ENCODE data around the gene SIM2. TPM values are rescaled to one million over a fixed set of nuclear protein-coding genes. Genes with fewer than 3 reads are reported as not detected.

The SIM2 gene
- total and polyA plus RNA-seq, 2 experiments from 2014 or later: 0.16 to 0.49 TPM

DNA sequence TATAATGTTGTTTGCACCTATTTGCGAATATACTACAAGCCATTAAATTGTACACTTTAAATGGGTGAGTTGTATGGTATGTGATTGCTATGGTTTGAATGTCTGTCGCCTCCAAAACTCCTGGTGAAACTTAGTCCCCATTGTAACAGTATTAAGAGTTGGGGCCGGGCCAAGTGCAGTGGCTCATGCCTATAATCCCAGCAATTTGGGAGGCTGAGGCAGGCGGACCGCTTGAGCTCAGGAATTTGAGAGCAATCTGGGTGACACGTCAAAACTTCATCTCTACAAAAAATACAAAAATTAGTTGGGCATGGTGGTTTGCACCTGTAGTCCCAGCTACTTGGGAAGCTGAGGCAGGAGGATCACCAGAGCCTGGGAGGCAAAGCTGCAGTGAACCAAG, 12.0 kb upstream of the SIM2 start:
- Histone ChIP-seq H4K20me1 (replicated peaks; ENCODE audit: insufficient read depth) (peaks cover 1% of the 10 kb centered on the region; the same call in 1 of the 2 replicates), H3K4me3 (no peak overlapping the region), H3K36me3 (ENCODE audit: insufficient read depth) (no peaks in the 10 kb centered on the region), H3K79me2 (replicated peaks; ENCODE audit: insufficient read depth) (no peaks in the 10 kb centered on the region), H3K4me2 (no peak overlapping the region), H3K27me3 (ENCODE audit: insufficient read depth) (peaks cover 50% of the 10 kb centered on the region), H3F3A (replicated peaks; ENCODE audit: low read depth) (no peaks in the 10 kb centered on the region), H3K4me1 (ENCODE audit: insufficient read depth) (peaks cover 9% of the 10 kb centered on the region; the same call in 1 of the 2 replicates), H3K9me2 (ENCODE audit: insufficient read depth) (no peaks in the 10 kb centered on the region), H2AFZ (no peak overlapping the region), H3K27ac (ENCODE audit: low read depth) (no peak overlapping the region)
- Mint-ChIP-seq H3K4me3 (no peak overlapping the region), H3K27ac (no peak overlapping the region), H3K27me3 (ENCODE audit: insufficient read depth, low read depth, poor library complexity) (peaks cover 37% of the 10 kb centered on the region), H3K36me3 (ENCODE audit: low read depth) (no peaks in the 10 kb centered on the region), H3K4me1 (peaks cover 6% of the 10 kb centered on the region; the same call in 2 of the 3 replicates), H3K9me3 (peaks cover under 1% of the 10 kb centered on the region; the same call in 2 of the 3 replicates)
- no peak for DNase-seq (ENCODE audit: low spot score)
- no peak for ATAC-seq
- TF ChIP-seq ZNF114 (CRISPR knock-in tag; IDR thresholded peaks at IDR 0.05): no peak
- TF ChIP-seq EZH2phosphoT487 (IDR thresholded peaks at IDR 0.05; ENCODE audit: unreplicated experiment): no peak
- TF ChIP-seq, protein P1, sequence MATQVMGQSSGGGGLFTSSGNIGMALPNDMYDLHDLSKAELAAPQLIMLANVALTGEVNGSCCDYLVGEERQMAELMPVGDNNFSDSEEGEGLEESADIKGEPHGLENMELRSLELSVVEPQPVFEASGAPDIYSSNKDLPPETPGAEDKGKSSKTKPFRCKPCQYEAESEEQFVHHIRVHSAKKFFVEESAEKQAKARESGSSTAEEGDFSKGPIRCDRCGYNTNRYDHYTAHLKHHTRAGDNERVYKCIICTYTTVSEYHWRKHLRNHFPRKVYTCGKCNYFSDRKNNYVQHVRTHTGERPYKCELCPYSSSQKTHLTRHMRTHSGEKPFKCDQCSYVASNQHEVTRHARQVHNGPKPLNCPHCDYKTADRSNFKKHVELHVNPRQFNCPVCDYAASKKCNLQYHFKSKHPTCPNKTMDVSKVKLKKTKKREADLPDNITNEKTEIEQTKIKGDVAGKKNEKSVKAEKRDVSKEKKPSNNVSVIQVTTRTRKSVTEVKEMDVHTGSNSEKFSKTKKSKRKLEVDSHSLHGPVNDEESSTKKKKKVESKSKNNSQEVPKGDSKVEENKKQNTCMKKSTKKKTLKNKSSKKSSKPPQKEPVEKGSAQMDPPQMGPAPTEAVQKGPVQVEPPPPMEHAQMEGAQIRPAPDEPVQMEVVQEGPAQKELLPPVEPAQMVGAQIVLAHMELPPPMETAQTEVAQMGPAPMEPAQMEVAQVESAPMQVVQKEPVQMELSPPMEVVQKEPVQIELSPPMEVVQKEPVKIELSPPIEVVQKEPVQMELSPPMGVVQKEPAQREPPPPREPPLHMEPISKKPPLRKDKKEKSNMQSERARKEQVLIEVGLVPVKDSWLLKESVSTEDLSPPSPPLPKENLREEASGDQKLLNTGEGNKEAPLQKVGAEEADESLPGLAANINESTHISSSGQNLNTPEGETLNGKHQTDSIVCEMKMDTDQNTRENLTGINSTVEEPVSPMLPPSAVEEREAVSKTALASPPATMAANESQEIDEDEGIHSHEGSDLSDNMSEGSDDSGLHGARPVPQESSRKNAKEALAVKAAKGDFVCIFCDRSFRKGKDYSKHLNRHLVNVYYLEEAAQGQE (IDR thresholded peaks at IDR 0.05; ENCODE audit: unreplicated experiment): no peak
- no peak for TF ChIP-seq ZNF331 (CRISPR knock-in tag; IDR thresholded peaks at IDR 0.05; ENCODE audit: low read depth)
- no peak for TF ChIP-seq CREB1 (CRISPR knock-in tag; IDR thresholded peaks at IDR 0.05; ENCODE audit: low read depth)
- TF ChIP-seq STAT1 (IDR thresholded peaks at IDR 0.05; ENCODE audit: unreplicated experiment): no peak
- TF ChIP-seq JUNB (IDR thresholded peaks at IDR 0.05; ENCODE audit: unreplicated experiment): no peak
- TF ChIP-seq, protein P2, sequence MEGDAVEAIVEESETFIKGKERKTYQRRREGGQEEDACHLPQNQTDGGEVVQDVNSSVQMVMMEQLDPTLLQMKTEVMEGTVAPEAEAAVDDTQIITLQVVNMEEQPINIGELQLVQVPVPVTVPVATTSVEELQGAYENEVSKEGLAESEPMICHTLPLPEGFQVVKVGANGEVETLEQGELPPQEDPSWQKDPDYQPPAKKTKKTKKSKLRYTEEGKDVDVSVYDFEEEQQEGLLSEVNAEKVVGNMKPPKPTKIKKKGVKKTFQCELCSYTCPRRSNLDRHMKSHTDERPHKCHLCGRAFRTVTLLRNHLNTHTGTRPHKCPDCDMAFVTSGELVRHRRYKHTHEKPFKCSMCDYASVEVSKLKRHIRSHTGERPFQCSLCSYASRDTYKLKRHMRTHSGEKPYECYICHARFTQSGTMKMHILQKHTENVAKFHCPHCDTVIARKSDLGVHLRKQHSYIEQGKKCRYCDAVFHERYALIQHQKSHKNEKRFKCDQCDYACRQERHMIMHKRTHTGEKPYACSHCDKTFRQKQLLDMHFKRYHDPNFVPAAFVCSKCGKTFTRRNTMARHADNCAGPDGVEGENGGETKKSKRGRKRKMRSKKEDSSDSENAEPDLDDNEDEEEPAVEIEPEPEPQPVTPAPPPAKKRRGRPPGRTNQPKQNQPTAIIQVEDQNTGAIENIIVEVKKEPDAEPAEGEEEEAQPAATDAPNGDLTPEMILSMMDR (conservative IDR thresholded peaks at IDR 0.05; ENCODE audit: low read depth in 2 of 2): no peak
- TF ChIP-seq NANOG (IDR thresholded peaks at IDR 0.05; ENCODE audit: borderline replicate concordance): no peak
- TF ChIP-seq EZH2 (IDR thresholded peaks at IDR 0.05; ENCODE audit: low read depth, unreplicated experiment): no peak

DNA sequence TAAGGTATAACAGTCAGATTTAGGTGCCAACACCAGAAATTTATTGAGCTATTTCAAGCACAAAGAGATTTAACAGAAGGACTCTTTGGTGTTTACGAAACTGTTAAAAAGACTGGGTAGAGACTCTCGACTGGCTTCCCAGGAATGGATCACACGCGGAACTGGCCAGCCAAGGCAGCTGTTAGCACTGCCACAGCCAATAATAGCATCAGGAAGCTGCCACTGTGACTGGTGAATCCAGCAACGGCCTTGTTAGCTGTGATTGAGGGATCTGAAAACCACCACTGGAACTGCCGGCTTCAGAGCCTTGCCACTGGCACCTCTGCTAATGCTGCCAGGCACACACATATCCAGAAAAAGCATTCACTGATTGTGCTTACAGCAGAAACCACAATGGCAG, 10.6 kb upstream of the SIM2 start:
- Mint-ChIP-seq H3K27me3 (ENCODE audit: insufficient read depth, low read depth, poor library complexity) (peaks cover 51% of the 10 kb centered on the region), H3K27ac (no peak overlapping the region), H3K4me1 (peaks cover 12% of the 10 kb centered on the region; the same call in 2 of the 3 replicates), H3K9me3 (no peaks in the 10 kb centered on the region; the same call in 2 of the 3 replicates), H3K4me3 (no peak overlapping the region), H3K36me3 (ENCODE audit: low read depth) (no peaks in the 10 kb centered on the region)
- H3K4me3 ChIP-seq: no peak overlapping the region
- DNase-seq (ENCODE audit: low spot score) (no peak), ATAC-seq (no peak)
- no peaks in the 10 kb centered on the region for H3K79me2 ChIP-seq (replicated peaks; ENCODE audit: insufficient read depth)
- peaks cover 64% of the 10 kb centered on the region for H3K27me3 ChIP-seq (ENCODE audit: insufficient read depth)
- no peaks in the 10 kb centered on the region for H3K9me2 ChIP-seq (ENCODE audit: insufficient read depth)
- H4K20me1 ChIP-seq (replicated peaks; ENCODE audit: insufficient read depth): peaks cover 8% of the 10 kb centered on the region; the same call in 1 of the 2 replicates
- no peak overlapping the region for H2AFZ ChIP-seq
- no peak overlapping the region for H3K27ac ChIP-seq (ENCODE audit: low read depth)
- no peaks in the 10 kb centered on the region for H3F3A ChIP-seq (replicated peaks; ENCODE audit: low read depth)
- H3K4me1 ChIP-seq (ENCODE audit: insufficient read depth): peaks cover 20% of the 10 kb centered on the region; the same call in 1 of the 2 replicates
- no peak overlapping the region for H3K4me2 ChIP-seq
- no peaks in the 10 kb centered on the region for H3K36me3 ChIP-seq (ENCODE audit: insufficient read depth)
- no peak for TF ChIP-seq NANOG (IDR thresholded peaks at IDR 0.05; ENCODE audit: borderline replicate concordance)
- TF ChIP-seq, protein P2 (conservative IDR thresholded peaks at IDR 0.05; ENCODE audit: low read depth in 2 of 2): no peak
- TF ChIP-seq EZH2 (IDR thresholded peaks at IDR 0.05; ENCODE audit: low read depth, unreplicated experiment): no peak
- TF ChIP-seq STAT1 (IDR thresholded peaks at IDR 0.05; ENCODE audit: unreplicated experiment): no peak
- TF ChIP-seq CREB1 (CRISPR knock-in tag; IDR thresholded peaks at IDR 0.05; ENCODE audit: low read depth): no peak
- no peak for TF ChIP-seq ZNF114 (CRISPR knock-in tag; IDR thresholded peaks at IDR 0.05)
- TF ChIP-seq POLR2AphosphoS5 (IDR thresholded peaks at IDR 0.05; ENCODE audit: low read depth): no peak
- TF ChIP-seq, protein P1 (IDR thresholded peaks at IDR 0.05; ENCODE audit: unreplicated experiment): no peak
- TF ChIP-seq JUNB (IDR thresholded peaks at IDR 0.05; ENCODE audit: unreplicated experiment): no peak
- TF ChIP-seq ZNF331 (CRISPR knock-in tag; IDR thresholded peaks at IDR 0.05; ENCODE audit: low read depth): no peak
